ENCODE results near the gene PRRT2.

PRRT2 gene

GRCh38 chr16:29811170-29811895, 660 bp upstream of the PRRT2 start:
- peak; percentile 71 for DNase-seq (ENCODE audit: low spot score)

GRCh38 chr16:29812754-29813643, 1.0 kb downstream of the PRRT2 start:
- no peak for DNase-seq (ENCODE audit: low spot score)

- no peak for DNase-seq (ENCODE audit: low spot score)
Measured at GRCh38 chr16:29813644-29814562, 1.9 kb downstream of the PRRT2 start.

GRCh38 chr16:29814592-29814991, 2.6 kb downstream of the PRRT2 start:
- DNase-seq (ENCODE audit: low spot score), result no peak

- DNase-seq (ENCODE audit: low spot score), result no peak
Measured at GRCh38 chr16:29815032-29815721, 3.2 kb downstream of the PRRT2 start.

GRCh38 chr16:29815793-29816693, 4.0 kb downstream of the PRRT2 start, which contains the start of gene PAGR1:
Gene PAGR1, plus strand, starts transcription at chr16:29816152. Its CDS starts 374 bp downstream, at chr16:29816526.
- DNase-seq (ENCODE audit: low spot score), result peak; percentile 100

- DNase-seq (ENCODE audit: low spot score), result peak; percentile 41
Measured at GRCh38 chr16:29816694-29817441, 4.9 kb downstream of the PRRT2 start.

GRCh38 chr16:29818082-29818481, 6.1 kb downstream of the PRRT2 start:
- no peak for DNase-seq (ENCODE audit: low spot score)

- DNase-seq (ENCODE audit: low spot score), result no peak
Measured at GRCh38 chr16:29819506-29819905, 7.5 kb downstream of the PRRT2 start.

- peak; percentile 52 for DNase-seq (ENCODE audit: low spot score)
Measured at GRCh38 chr16:29820271-29820701, 8.3 kb downstream of the PRRT2 start, which contains the start of gene MVP. Gene MVP, plus strand, starts transcription at chr16:29820462. Its CDS starts 10,088 bp downstream, at chr16:29830550.

GRCh38 chr16:29820730-29821642, 9.0 kb downstream of the PRRT2 start:
- peak; percentile 66 for DNase-seq (ENCODE audit: low spot score)

GRCh38 chr16:29821643-29822115, 9.7 kb downstream of the PRRT2 start:
- no peak for DNase-seq (ENCODE audit: low spot score)

GRCh38 chr16:29824589-29825144, 12.7 kb downstream of the PRRT2 start:
- DNase-seq (ENCODE audit: low spot score), result no peak

- DNase-seq (ENCODE audit: low spot score), result peak; percentile 61
Measured at GRCh38 chr16:29825145-29826044, 13.4 kb downstream of the PRRT2 start.

GRCh38 chr16:29826342-29826695, 14.3 kb downstream of the PRRT2 start:
- no peak for DNase-seq (ENCODE audit: low spot score)

GRCh38 chr16:29830774-29831173, 18.8 kb downstream of the PRRT2 start:
- DNase-seq (ENCODE audit: low spot score), result no peak

- no peak for DNase-seq (ENCODE audit: low spot score)
Measured at GRCh38 chr16:29831490-29831889, 19.5 kb downstream of the PRRT2 start.
